Heart right ventricle (tissue), 16 donors: ENCODE measurements around the gene EFNA1. TPM values are rescaled to one million over a fixed set of nuclear protein-coding genes. Genes with fewer than 3 reads are reported as not detected.

ENCODE experiments used
- ATAC-seq, 8 donors: fragments of 200-7000 bp; cut with Tn5 transposase; one replicate each; pipeline ENCODE4 v1.9.1; 2020; ENCODE audit warnings: mild to moderate bottlenecking in 8 of 8, moderate library complexity in 8 of 8, moderate number of reproducible peaks in 1 of 8
- DNase-seq, 2 donors: peaks; one replicate each; pipeline ENCODE4 v3.0.0-alpha.2; 2020
- H3K27ac ChIP-seq, 10 donors: fragments of 200-600 bp; sonication (generic) in 2 of 10; one replicate each; pipeline versions ENCODE4 v1.5.0 to v1.8.0; 2020 to 2022; ENCODE audit warnings: mild to moderate bottlenecking in 3 of 10
- H3K27me3 ChIP-seq, 7 donors: fragments of 200-600 bp; one replicate each; pipeline ENCODE4 v1.8.0; 2021 to 2022; ENCODE audit warnings: mild to moderate bottlenecking in 2 of 7
- H3K36me3 ChIP-seq, 9 donors: fragments of 200-600 bp; sonication (generic) in 1 of 9; one replicate each; pipeline versions ENCODE4 v1.5.0 to v1.8.0; 2020 to 2022; ENCODE audit warnings: mild to moderate bottlenecking in 2 of 9
- H3K4me1 ChIP-seq, 9 donors: fragments of 200-600 bp; sonication (generic) in 1 of 9; one replicate each; pipeline versions ENCODE4 v1.5.0 to v1.8.0; 2020 to 2022; ENCODE audit warnings: mild to moderate bottlenecking in 4 of 9
- H3K4me3 ChIP-seq, 10 donors: fragments of 200-600 bp; sonication (generic) in 2 of 10; one replicate each; pipeline versions ENCODE4 v1.5.0 to v1.8.0; 2020 to 2022; ENCODE audit warnings: mild to moderate bottlenecking in 7 of 10, moderate library complexity in 2 of 10
- H3K9me3 ChIP-seq, 11 donors: fragments of 200-600 bp in 10 of 11; sonication (generic) in 2 of 11; one replicate each; pipeline versions ENCODE4 v1.5.0 to v1.8.0; 2013 to 2022; ENCODE audit warnings: mild to moderate bottlenecking in 2 of 11, control low read depth in 1 of 11, moderate library complexity in 1 of 11
- WGBS, 2 donors: extraction: QIAGEN DNeasy Blood & Tissue Kit; methylation state at CpG; one replicate each; pipeline ENCODE4 v1.1.7; 2013; ENCODE audit warnings: inconsistent platforms in 1 of 2; 5-methylcytosine and 5-hydroxymethylcytosine counted together
- intact Hi-C, 10 donors: fragments of 100-400 bp; cut with DNase I; formaldehyde crosslinking; loops; one replicate each; pipeline versions ENCODE4 v1.11.1 to v1.14.2; 2022
- polyA plus RNA-seq, 2 donors: library from polyadenylated mRNA; stranded (reverse); fragments of 200-250 nt; gene quantifications; one replicate each; pipeline ENCODE4 v1.2.3, GENCODE V29; 2013
- total RNA-seq, 10 donors: library from RNA; stranded (reverse); fragmentation: NEBNext Ultra II Directional in 3 of 10; extraction: Animal tissue kit (Norgen Biotek cat#: 25700) in 3 of 10; gene quantifications; one replicate each; pipeline versions ENCODE4 v1.2.1 to v1.2.4, GENCODE V29; 2021 to 2023
- TF ChIP-seq, protein P1 (sequence below), 9 donors: fragments of 200-600 bp; sonication (generic) in 2 of 9; IDR thresholded peaks; one replicate each; pipeline versions ENCODE4 v1.5.0 to v1.8.0; 2021 to 2022; ENCODE audit warnings: antibody characterized with exemption in 9 of 9, mild to moderate bottlenecking in 5 of 9, moderate library complexity in 1 of 9
- donor health status: Arrhythmogenic right ventricular cardiomyopathy.
- donor health status: ischemic (EF 13 %, LVEDD 7.1; RV severe dilation, severe dysfunction).
- donor health status: healthy with polysubstance abuse.
- donor health status: DM: no; HTN: yes; CAD: no.
- donor health status: DM: no; HTN: no; CAD: no.
- donor health status: ischemic (EF 25% LVEDD 6.9; RV normal size, moderate dysfunction).
- donor health status: ischemic (EF 25% LVEDD 5.7; RV mildly dilated, moderate dysfunction).
- donor health status: healthy.
- donor health status: DM: yes; HTN: yes; CAD: no.
- donor health status: Ischemic cardiomyopathy.
- donor health status: ischemic (EF 35%, LVEDD 5.7; RV mildly dilated, moderate dysfunction).
- donor health status: nonischemic (EF 11% LVEDD 7.7; RV severe dilation, severe dysfunction).
- donor health status: DM: yes; HTN: yes; CAD: no.
- donor health status: PGD.
- donor health status: ischemic (EF 29% LVEDD 5.4; RV normal size, mild dysfunction).
- donor health status: nonischemic (EF 23%, LVEDD 6.1; RV moderate dilation, normal function).

Gene EFNA1
- total and polyA plus RNA-seq, 12 donors = 28.9 to 104 (median 37.2) TPM

DNA sequence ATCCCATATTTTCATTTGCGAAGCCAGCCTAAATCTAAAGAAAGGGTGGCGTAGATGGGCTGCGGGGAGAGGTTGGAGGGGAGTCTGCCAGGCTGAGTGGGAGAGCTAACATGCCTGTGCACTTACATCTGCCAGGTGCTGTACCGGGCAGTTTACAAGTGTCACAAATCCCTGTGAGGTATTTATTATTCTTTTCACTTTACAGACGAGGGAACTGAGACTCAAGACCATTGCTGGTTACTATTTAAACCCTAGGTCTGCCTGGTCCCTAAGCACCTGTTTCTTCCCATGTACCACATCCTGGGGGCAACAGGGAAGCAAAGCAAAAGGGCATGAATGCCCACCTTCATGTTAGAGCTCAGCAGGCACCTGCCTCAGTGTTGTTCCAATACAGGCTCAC is 19.4 kb upstream of the EFNA1 start:
- WGBS, 2 donors = 86 to 90% methylated on average over 5 of the region's 5 CpGs
- TF ChIP-seq, protein P1, sequence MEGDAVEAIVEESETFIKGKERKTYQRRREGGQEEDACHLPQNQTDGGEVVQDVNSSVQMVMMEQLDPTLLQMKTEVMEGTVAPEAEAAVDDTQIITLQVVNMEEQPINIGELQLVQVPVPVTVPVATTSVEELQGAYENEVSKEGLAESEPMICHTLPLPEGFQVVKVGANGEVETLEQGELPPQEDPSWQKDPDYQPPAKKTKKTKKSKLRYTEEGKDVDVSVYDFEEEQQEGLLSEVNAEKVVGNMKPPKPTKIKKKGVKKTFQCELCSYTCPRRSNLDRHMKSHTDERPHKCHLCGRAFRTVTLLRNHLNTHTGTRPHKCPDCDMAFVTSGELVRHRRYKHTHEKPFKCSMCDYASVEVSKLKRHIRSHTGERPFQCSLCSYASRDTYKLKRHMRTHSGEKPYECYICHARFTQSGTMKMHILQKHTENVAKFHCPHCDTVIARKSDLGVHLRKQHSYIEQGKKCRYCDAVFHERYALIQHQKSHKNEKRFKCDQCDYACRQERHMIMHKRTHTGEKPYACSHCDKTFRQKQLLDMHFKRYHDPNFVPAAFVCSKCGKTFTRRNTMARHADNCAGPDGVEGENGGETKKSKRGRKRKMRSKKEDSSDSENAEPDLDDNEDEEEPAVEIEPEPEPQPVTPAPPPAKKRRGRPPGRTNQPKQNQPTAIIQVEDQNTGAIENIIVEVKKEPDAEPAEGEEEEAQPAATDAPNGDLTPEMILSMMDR (IDR thresholded peaks at IDR 0.05) = no peak
- intact Hi-C loops = no loop called here

DNA sequence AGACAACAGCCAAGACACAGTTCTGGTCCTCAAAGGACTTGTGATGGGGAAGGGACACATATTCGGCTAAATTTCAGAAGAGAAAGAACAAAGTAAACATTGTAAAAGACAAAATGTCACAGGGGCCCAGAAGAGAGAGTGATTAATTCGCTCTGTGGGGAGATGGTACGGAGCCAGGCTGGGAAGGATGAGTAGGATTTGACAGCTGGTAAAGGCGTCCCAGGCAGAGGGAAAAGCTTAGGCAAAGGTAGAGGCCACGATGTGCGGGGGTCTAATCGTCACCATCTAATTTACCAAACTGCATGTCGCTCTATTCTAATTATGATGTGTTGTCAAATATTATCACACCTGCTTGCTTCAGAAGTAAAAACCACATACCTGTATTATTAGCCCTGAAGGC is 17.3 kb upstream of the EFNA1 start:
- TF ChIP-seq, protein P1 (IDR thresholded peaks at IDR 0.05) = no peak
- intact Hi-C loops = no loop called here
- ATAC-seq (no peak), DNase-seq (no peak)
- 85 to 92% methylated on average over 8 of the region's 8 CpGs for WGBS, 2 donors
- H3K27me3 ChIP-seq = no peaks in the 10 kb centered on the region
- no peak overlapping the region for H3K27ac ChIP-seq
- no peak overlapping the region for H3K4me3 ChIP-seq
- H3K4me1 ChIP-seq = peaks cover 0 to 9% (median 5%) of the 10 kb centered on the region in 9 donors
- H3K36me3 ChIP-seq = no peaks in the 10 kb centered on the region
- no peaks in the 10 kb centered on the region for H3K9me3 ChIP-seq

More for the DNA sequence above, 19.4 kb upstream of the EFNA1 start:
- ATAC-seq (no peak), DNase-seq (no peak)
- Histone ChIP-seq H3K4me3 (no peak overlapping the region), H3K27me3 (no peaks in the 10 kb centered on the region), H3K9me3 (no peaks in the 10 kb centered on the region), H3K27ac (no peak overlapping the region), H3K36me3 (no peaks in the 10 kb centered on the region), H3K4me1 (peaks cover 0 to 21% (median 16%) of the 10 kb centered on the region in 9 donors)

DNA sequence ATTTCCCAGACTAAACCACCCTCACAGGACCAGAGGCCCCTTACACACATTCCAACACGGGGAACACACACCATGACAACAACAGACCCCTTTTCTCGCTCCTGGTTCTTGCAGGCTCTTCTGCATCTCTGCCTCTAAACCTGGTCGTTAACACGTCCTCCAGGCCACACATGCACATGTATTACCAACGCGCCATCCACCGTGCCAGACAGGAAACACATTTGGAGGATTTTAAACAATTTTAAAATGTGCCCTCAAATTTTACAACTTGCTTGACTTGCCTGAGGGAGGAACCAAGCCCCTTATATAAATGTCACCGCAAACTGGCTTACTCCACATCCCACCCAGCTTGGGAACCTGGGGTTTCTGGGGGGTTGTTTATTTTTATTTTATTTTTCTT is 16.9 kb upstream of the EFNA1 start:
- Histone ChIP-seq H3K4me3 (no peak overlapping the region), H3K27me3 (no peaks in the 10 kb centered on the region), H3K36me3 (no peaks in the 10 kb centered on the region), H3K9me3 (no peaks in the 10 kb centered on the region), H3K27ac (no peak overlapping the region), H3K4me1 (peaks cover 0 to 4% (median under 1%) of the 10 kb centered on the region in 9 donors)
- intact Hi-C loops = no loop called here
- ATAC-seq (no peak), DNase-seq (no peak)
- TF ChIP-seq, protein P1 (IDR thresholded peaks at IDR 0.05) = no peak
- WGBS, 2 donors = 81 to 85% methylated on average over 8 of the region's 8 CpGs

DNA sequence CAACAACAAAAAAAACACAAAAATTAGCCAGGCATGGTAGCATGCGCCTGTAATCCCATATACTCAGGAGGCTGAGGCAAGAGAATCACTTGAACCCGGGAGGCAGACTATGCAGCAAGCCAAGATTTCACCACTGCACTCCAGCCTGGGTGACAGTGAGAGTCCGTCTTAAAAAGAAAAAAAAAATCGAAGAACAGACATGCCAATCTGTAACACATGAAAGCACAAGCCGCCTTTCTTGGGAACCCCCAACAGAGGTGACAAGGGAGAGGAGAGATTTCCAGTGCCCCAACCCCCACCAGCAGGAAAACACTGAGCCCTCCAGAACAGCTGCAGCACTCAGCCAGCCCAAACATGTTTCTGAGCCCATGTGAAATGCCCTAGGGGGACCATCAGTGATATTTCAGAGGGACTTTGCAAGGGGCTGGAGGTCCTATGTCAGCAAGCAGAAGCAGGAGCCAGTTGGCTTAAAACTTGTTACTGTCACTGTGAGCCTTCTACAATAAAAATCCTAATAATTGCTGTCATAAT is 14.2 kb upstream of the EFNA1 start:
- TF ChIP-seq, protein P1 (IDR thresholded peaks at IDR 0.05) = no peak
- DNase-seq = no peak
- WGBS, 2 donors = 57 to 67% methylated on average over 5 of the region's 5 CpGs
- no peaks in the 10 kb centered on the region for H3K4me1 ChIP-seq
- no peak overlapping the region for H3K27ac ChIP-seq
- intact Hi-C loops = no loop called here
- ATAC-seq = no peak
- peaks cover 0 to 4% (median 0%) of the 10 kb centered on the region in 7 donors for H3K27me3 ChIP-seq
- H3K4me3 ChIP-seq = no peak overlapping the region
- no peaks in the 10 kb centered on the region for H3K9me3 ChIP-seq
- H3K36me3 ChIP-seq = no peaks in the 10 kb centered on the region
